IPS DF 6.9 (cell line): ENCODE data around the gene OSBP2.
"Not testable (repeated sequence)": the region's sequence is repeated elsewhere in the genome, so short reads cannot be mapped to it uniquely, and the experiment has no call there.

Experiments
- DNase-seq: peaks from one replicate; pipeline ENCODE4 v3.0.0-alpha.2; 2013; ENCODE audit warnings: low read depth, low spot score
- H3K27ac ChIP-seq: one replicate; pipeline ENCODE4 v1.5.1; 2013; ENCODE audit warnings: low read length, control low read depth
- H3K27me3 ChIP-seq: 2 replicates; pipeline ENCODE4 v1.6.1; 2013; ENCODE audit warnings: mild to moderate bottlenecking, low read length; ENCODE audit not compliant: control insufficient read depth, insufficient read depth
- H3K36me3 ChIP-seq: 2 replicates; pipeline ENCODE4 v1.6.1; 2013; ENCODE audit warnings: low read length; ENCODE audit not compliant: control insufficient read depth, insufficient read depth
- H3K4me1 ChIP-seq: 2 replicates; pipeline ENCODE4 v1.6.1; 2013; ENCODE audit warnings: low read length; ENCODE audit not compliant: control insufficient read depth, insufficient read depth
- H3K4me3 ChIP-seq: 2 replicates; pipeline ENCODE4 v1.5.1; 2013; ENCODE audit warnings: mild to moderate bottlenecking, low read length
- H3K9me3 ChIP-seq: 2 replicates; pipeline ENCODE4 v1.6.1; 2013; ENCODE audit warnings: low read length, inconsistent platforms; ENCODE audit not compliant: control insufficient read depth, insufficient read depth
- WGBS: extraction: QIAGEN DNeasy Blood & Tissue Kit; methylation state at CpG from one replicate; pipeline ENCODE4 v1.1.7; 2013; ENCODE audit warnings: mixed read lengths, missing lambda C conversion rate; ENCODE audit not compliant: insufficient read length, insufficient coverage; 5-methylcytosine and 5-hydroxymethylcytosine counted together

OSBP2 gene

DNA sequence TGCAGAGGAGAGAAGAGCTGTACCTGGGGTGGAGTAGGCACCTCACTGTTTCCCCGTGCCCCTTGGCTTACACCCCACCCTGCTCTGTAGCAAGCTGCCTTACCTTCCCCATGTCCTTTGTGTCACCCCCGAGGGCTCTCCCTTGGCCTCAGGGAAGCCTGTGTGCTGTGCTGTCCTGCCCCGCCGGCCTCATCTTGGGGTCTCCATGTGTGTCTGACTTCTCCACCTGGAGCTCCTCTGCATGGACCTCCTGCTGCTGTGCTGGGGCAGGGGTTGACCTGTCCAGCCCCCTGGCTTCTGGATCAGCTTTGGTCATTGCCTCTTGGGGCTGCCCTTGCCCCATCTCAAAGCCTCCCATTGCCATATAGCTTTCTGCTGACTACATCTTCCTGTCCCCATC is 59.8 kb downstream of the OSBP2 start:
- Histone ChIP-seq H3K9me3 (no peaks in the 10 kb centered on the region), H3K27ac (no peak overlapping the region), H3K27me3 (no peaks in the 10 kb centered on the region), H3K36me3 (no peaks in the 10 kb centered on the region), H3K4me1 (no peaks in the 10 kb centered on the region), H3K4me3 (no peak overlapping the region)
- no CpG with 5 or more reads among the region's 4 CpGs for WGBS
- DNase-seq, result no peak

DNA sequence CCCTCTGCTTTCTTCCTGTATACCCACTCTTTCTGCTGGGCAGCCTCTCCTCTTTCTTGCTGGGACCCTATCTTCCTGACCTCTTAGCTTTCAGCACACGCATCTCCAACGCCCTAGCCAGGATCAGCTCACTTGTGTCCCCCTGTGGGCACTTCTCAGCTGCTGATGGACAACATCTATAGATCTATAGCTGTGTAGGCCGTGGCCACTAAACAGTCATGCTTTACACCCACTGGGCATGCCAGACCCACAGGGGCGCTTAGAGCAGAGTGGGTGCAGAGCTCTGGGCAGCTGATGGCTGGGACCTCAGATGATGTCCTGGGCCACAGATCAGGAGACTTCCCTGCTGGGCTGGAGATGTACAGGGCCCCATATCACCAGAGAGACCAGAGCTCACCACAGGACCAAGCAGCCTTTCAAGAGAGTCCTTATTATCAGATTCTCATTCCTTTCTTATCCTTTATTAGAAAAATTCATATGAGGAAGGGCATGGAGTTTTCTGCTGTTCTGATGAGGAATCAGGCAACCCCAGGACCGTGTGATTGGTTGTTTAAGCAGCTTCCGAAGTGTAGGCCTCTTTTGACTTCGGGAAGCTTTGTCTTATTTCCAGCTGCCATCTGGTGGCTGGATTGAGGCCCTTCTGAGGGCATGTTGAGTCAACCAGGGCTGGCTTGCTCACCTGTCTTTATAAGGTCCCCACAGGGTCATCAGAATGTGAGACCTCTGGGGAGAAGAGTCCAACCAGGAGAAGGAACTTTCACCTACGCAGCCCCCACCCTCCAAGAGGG is 60.5 kb downstream of the OSBP2 start:
- Histone ChIP-seq H3K9me3 (no peaks in the 10 kb centered on the region), H3K36me3 (no peaks in the 10 kb centered on the region), H3K4me3 (no peak overlapping the region), H3K27ac (no peak overlapping the region), H3K27me3 (no peaks in the 10 kb centered on the region), H3K4me1 (no peaks in the 10 kb centered on the region)
- peak; percentile 45 for DNase-seq
- no CpG with 5 or more reads among the region's 8 CpGs for WGBS

- H3K27me3 ChIP-seq, result no peaks in the 10 kb centered on the region
- DNase-seq, result no peak
- H3K36me3 ChIP-seq, result no peaks in the 10 kb centered on the region
- H3K9me3 ChIP-seq, result no peaks in the 10 kb centered on the region
- no peak overlapping the region for H3K4me3 ChIP-seq
- WGBS, result no CpG with 5 or more reads among the region's 7 CpGs
- no peaks in the 10 kb centered on the region for H3K4me1 ChIP-seq
- H3K27ac ChIP-seq, result no peak overlapping the region
Observed at GRCh38 chr22:30755759-30756124, 61.1 kb downstream of the OSBP2 start.

DNA sequence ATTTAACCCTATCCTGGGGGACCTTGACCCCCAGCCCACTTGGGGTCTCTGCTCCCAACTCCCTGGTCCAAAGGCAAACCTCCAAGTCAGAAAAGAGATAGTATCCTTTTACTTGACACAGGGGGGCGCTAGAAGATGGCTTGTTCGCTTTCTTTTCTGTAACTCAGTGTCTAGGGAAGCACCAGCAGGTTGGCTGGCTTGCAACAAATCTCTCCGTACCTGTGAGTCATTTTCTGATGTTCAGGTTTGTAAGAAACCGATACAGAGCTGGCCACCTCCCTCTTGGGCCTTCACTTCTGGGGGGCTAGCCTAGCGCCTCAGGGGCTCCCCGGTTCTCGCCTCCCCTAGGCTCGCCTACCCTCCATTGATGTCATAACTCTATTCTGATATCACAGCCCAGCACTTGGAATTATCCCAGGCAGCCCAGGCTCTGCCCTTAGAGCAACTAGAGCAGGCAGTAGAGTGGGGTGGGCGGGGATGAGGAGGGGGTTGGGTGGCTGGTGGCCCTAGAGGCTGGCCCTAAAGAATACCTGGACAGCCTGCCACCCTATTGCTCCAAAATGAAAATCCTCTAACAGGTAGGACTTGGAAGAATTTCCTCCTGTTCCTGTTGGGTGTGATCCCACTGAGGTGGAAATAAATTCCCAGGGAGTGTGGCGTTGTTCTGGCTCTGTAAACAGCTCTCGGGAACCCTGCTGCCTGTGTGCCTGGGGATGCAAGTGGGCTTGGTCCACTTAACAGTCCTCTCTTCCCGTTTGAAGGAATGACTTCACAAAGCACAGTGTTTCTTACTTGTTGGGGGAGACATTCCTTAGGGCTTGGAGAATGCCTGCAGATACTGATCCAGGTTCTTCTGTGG is 69.4 kb downstream of the OSBP2 start:
- H3K36me3 ChIP-seq, result no peaks in the 10 kb centered on the region
- H3K9me3 ChIP-seq, result no peaks in the 10 kb centered on the region
- no peaks in the 10 kb centered on the region for H3K27me3 ChIP-seq
- H3K4me3 ChIP-seq, result no peak overlapping the region
- WGBS, result no CpG with 5 or more reads among the region's 12 CpGs
- DNase-seq, result peak; percentile 80
- no peaks in the 10 kb centered on the region for H3K4me1 ChIP-seq
- H3K27ac ChIP-seq, result no peak overlapping the region

- no peak overlapping the region for H3K4me3 ChIP-seq
- no peak overlapping the region for H3K27ac ChIP-seq
- no peaks in the 10 kb centered on the region for H3K36me3 ChIP-seq
- no CpG with 5 or more reads among the region's 6 CpGs for WGBS
- H3K9me3 ChIP-seq, result no peaks in the 10 kb centered on the region
- no peaks in the 10 kb centered on the region for H3K27me3 ChIP-seq
- DNase-seq, result no peak
- H3K4me1 ChIP-seq, result no peaks in the 10 kb centered on the region
Observed at GRCh38 chr22:30767661-30768060, 73.0 kb downstream of the OSBP2 start.

DNA sequence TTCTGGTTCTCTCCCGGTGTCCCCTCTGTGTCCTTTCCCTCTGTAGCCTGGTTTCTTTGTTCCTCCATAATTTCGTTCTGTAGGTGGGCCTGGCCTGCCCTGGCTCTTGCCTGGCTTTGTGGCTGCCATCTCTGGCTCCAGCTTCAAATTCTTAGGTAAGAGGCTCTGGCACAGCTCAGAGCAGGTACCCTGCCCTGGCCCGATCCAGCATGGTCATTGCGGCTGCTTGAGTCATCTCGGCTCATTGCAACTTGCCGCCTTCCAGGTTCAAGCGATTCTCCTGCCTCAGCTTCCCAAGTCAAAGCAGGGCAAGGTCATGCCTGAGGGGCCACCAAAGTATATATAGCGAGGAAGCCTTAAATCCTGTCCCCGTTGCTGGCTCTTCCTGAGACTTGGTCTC is 76.0 kb downstream of the OSBP2 start:
- Histone ChIP-seq H3K36me3 (no peaks in the 10 kb centered on the region), H3K4me3 (no peak overlapping the region), H3K9me3 (no peaks in the 10 kb centered on the region), H3K27ac (no peak overlapping the region), H3K27me3 (no peaks in the 10 kb centered on the region), H3K4me1 (no peaks in the 10 kb centered on the region)
- WGBS, result no CpG with 5 or more reads among the region's 9 CpGs
- no peak for DNase-seq

DNA sequence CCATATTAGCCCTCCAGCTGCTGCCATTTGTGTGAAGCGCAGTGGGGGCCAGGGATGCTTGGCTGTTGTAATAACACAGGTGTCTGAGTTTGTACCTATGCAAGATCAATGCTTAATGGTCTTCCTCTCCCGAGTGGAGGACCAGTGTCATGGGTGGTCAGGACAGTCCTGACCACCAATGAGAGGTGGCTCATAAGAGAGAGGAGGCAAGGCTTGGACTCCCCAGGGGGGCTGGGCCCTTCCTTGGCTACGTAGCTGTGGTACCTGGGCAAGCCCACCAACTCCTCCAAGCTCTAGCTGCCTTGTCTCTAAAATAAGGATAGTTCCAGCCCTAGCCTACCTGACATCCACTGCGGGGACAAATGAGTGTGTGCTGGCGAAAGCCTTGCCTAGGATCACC is 79.2 kb downstream of the OSBP2 start:
- no peak overlapping the region for H3K4me3 ChIP-seq
- no peak overlapping the region for H3K27ac ChIP-seq
- whole genome bisulfite sequencing, result no CpG with 5 or more reads among the region's 5 CpGs
- H3K9me3 ChIP-seq, result no peaks in the 10 kb centered on the region
- DNase-seq, result no peak
- H3K27me3 ChIP-seq, result no peaks in the 10 kb centered on the region
- no peaks in the 10 kb centered on the region for H3K4me1 ChIP-seq
- H3K36me3 ChIP-seq, result no peaks in the 10 kb centered on the region

DNA sequence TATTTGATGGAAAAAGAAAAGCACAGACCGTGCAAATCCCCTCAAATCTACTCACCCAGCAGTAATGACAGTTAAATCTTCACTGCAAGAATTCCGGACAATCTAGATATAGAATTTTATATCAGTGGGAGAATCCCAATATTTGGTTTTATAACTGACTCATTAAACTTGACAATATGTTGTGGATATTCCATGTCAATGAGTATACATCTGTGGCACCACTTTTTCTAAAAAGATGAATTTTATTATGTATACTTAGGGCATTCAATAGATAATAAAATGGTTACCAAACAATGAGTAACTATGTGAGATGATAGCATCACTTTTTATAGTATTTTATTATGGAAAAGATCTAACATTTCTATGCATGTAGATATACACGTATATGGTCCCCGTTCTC is 79.9 kb downstream of the OSBP2 start:
- no peaks in the 10 kb centered on the region for H3K36me3 ChIP-seq
- no CpG with 5 or more reads among the region's 4 CpGs for WGBS
- no peaks in the 10 kb centered on the region for H3K9me3 ChIP-seq
- H3K27ac ChIP-seq, result no peak overlapping the region
- DNase-seq, result no peak
- no peaks in the 10 kb centered on the region for H3K27me3 ChIP-seq
- H3K4me1 ChIP-seq, result no peaks in the 10 kb centered on the region
- H3K4me3 ChIP-seq, result no peak overlapping the region

DNA sequence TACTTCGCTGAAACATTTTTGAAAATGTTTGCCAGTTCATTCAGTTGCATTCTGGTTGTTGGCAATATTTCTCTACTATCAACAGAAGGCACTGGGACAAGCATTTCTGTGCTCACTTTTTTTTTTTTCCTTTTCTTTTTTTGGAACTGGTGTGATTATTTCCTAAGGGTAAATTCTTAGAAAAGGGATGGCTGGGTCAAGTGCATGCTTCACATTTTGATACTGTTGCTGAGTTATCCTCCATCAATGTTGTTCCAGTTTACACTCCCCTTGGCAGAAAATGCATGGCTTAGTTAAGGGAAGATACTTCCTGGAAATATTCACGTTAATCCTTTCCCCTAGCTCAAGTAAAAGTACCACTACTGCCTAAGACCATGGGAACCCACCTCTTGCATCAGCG is 81.8 kb downstream of the OSBP2 start:
- Histone ChIP-seq H3K36me3 (no peaks in the 10 kb centered on the region), H3K9me3 (no peaks in the 10 kb centered on the region), H3K27me3 (no peaks in the 10 kb centered on the region), H3K4me3 (no peak overlapping the region), H3K27ac (no peak overlapping the region), H3K4me1 (no peaks in the 10 kb centered on the region)
- no CpG with 5 or more reads among the region's 3 CpGs for WGBS
- no peak for DNase-seq

DNA sequence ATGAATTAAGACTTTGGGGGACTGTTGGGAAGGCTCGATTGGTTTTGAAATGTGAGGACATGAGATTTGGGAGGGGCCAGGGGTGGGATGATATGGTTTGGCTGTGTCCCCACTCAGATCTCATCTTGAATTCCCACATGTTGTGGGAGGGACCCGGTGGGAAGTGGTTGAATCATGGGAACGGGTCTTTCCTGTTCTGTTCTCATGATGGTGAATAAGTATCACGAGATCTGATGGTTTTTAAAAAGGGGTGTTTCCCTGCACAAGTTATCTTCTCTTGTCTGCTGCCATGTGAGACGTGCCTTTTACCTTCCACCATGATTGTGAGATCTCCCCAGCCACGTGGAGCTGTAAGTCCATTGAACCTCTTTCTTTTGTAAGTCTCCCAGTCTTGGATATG is 82.5 kb downstream of the OSBP2 start:
- not testable (repeated sequence) for H3K9me3 ChIP-seq, H3K4me3 ChIP-seq, H3K27ac ChIP-seq, H3K36me3 ChIP-seq, H3K27me3 ChIP-seq, DNase-seq, H3K4me1 ChIP-seq
- WGBS, result no CpG with 5 or more reads among the region's 6 CpGs
